ENCODE measurements around the gene VAMP1.
A peak's percentile ranks its signal among the peaks of the same experiment; 100 is the strongest.
"Not testable (repeated sequence)": the region's sequence is repeated elsewhere in the genome, so short reads cannot be mapped to it uniquely, and the experiment has no call there.

The VAMP1 gene

GRCh38 chr12:6478416-6478815 is 7.9 kb upstream of the VAMP1 start:
- no peak overlapping the region for H3K4me3 ChIP-seq (ENCODE audit: low read length)
- TF ChIP-seq ZNF274 (IDR thresholded peaks at IDR 0.05; ENCODE audit: low read depth, low read length): no peak

DNA sequence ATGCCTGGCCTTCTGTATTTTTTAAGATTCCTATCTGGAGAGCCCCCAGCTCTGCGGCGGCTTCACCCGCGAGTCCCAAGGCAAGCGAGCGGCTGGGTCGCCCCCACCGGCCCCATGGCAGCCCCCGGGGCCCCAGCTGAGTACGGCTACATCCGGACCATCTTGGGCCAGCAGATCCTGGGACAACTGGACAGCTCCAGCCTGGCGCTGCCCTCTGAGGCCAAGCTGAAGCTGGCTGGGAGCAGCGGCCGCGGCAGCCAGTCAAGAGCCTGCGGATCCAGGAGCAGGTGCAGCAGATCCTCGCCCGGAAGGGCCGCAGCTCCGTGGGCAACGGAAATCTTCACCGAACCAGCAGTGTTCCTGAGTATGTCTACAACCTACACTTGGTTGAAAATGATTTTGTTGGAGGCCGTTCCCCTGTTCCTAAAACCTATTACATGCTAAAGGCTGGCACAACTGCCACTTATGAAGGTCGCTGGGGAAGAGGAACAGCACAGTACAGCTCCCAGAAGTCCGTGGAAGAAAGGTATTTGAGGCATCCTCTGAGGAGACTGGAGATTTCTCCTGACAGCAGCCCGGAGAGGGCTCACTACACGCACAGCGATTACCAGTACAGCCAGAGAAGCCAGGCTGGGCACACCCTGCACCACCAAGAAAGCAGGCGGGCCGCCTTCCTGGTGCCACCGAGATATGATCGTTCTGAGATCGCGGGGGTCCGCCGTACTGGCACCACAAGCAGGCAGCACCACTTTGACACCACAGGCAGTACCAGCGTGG is 7.3 kb upstream of the VAMP1 start:
- not testable (repeated sequence) for H3K4me3 ChIP-seq (ENCODE audit: low read length)

DNA sequence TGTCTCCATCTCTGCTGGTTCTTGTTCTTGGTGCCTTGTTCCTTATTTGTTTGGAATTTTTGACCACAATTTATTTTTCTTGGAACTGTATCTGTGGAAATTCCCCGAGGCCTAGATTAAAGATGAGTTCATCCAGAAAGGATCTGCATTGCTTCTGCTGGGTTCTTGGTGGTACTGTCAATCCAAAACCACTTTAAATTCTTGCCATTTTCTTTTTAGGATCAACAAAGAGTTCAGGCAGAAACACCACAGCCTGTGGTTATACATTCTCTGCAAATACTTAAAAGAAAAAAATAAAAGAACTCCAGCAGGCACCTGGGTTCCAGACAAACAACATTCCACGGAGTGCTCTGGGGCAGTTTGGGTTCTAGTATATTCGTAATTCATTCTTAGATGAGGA is 6.0 kb upstream of the VAMP1 start:
- H3K4me3 ChIP-seq (ENCODE audit: low read length): no peak overlapping the region
- no peak for TF ChIP-seq ZNF274 (IDR thresholded peaks at IDR 0.05; ENCODE audit: low read depth, low read length)

- H3K4me3 ChIP-seq (ENCODE audit: low read length): not testable (repeated sequence)
These were observed 4.9 kb upstream of the VAMP1 start for GRCh38 chr12:6475233-6475975.

DNA sequence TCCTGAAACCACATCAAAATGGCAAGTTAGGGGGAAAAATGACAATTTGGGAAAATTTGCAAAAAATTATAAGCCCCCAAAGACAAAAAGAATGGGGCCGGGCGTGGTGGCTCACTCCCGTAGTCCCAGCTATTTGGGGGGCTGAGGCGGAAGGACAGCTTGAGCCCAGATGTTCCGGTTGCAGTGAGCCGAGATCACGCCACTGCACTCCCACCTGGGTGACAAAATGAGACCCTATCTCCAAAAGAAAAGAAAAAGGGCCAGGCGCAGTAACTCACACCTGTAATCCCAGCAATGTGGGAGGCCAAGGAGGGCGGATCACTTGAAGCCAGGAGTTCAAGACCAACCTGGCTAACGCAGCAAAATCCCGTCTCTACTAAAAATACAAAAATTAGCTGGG is 2.0 kb upstream of the VAMP1 start:
- H3K4me3 ChIP-seq (ENCODE audit: low read length): no peak overlapping the region
- TF ChIP-seq ZNF274 (IDR thresholded peaks at IDR 0.05; ENCODE audit: low read depth, low read length): no peak

DNA sequence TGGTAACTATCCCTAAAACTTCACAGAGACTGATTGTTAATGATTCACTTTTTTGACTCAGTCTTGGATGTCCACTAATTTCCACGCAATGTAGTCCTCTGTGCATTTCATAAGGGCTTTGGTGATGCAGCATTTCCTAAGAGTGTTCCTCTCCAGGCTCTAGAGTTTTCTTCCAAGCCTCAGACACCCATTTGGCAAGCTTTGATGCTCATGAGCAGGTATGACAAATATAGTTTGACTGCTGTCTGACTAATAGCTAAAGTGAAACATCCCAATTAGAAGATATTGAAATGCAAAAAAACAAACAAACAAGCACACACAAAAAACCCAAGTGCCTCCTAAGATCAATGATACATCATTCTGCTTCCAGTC is 1.5 kb upstream of the VAMP1 start:
- H3K4me3 ChIP-seq (ENCODE audit: low read length): no peak overlapping the region
- no peak for TF ChIP-seq ZNF274 (IDR thresholded peaks at IDR 0.05; ENCODE audit: low read depth, low read length)

DNA sequence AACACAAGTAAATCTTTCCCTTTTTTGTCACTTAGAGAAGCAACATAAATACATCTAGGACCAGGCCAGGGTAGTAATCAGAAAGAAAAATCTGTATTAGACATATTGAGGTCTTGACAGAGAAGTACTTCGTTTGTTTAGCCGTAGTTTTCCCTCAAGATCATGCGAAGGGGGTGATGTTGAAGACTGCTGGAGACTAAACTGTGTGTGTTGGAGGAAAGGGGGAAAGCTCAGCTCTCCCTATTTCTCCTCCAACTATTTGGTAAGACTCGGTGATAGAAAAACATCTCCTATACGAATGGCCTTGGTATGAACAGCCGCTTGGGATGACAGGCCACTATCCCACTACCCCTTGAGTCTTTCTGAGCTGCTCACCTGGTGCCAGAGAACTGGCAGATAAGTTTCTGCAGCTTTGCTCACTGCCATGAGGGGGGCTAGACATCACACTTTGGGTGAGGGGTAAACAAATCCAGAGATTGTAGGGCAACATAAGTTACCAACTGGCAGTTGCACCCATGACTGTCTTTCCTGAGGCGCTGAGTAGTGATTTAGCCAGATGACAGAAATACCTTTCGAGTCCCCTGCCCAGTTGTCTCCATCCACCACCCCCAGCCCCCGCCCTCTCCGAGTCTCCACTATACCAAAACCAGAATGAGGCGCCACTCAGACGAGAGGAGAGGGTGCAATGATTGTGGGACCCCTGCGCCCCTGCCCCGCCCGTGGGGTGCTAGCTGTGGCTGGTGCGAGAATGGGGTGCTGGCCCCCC is 685 bp downstream of the VAMP1 start:
- peak overlapping the region; percentile 70 for H3K4me3 ChIP-seq (ENCODE audit: low read length)
- no peak for TF ChIP-seq ZNF274 (IDR thresholded peaks at IDR 0.05; ENCODE audit: low read depth, low read length)

DNA sequence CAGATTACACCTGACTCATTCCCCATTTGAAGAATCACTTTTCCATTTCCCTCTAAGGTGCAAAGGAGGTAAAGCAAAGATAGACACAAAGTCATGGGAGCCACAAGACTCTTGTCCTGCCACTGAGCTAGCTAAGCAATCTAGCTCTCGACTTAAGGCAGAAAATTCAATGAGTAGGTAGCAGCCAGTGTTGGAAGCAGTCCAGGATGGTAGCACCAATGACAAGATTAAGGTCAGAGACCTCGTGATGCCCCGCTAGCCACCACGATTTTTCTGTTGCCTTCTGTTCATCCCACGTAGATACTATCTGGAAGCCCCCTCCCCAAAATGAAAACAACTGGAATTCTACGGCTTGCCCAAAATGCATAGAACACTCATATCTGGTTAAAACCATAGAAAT is 1.4 kb downstream of the VAMP1 start:
- TF ChIP-seq ZNF274 (IDR thresholded peaks at IDR 0.05; ENCODE audit: low read depth, low read length): no peak
- H3K4me3 ChIP-seq (ENCODE audit: low read length): peak overlapping the region; percentile 70

DNA sequence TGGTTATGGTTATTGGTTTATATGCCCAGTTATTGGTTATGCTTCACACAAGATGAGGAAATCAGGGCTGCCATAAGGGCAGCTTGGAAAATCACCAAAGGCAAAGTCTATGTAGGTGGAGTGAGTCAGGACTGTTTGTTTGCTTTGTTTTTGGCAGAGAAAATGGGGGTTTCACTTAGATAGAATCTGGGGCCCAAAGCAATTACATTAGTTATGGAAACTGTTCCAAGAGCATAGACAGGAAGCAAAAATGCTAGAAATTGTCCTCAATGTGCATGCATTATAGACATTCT is 2.2 kb downstream of the VAMP1 start:
- TF ChIP-seq ZNF274 (IDR thresholded peaks at IDR 0.05; ENCODE audit: low read depth, low read length): no peak
- no peak overlapping the region for H3K4me3 ChIP-seq (ENCODE audit: low read length)

DNA sequence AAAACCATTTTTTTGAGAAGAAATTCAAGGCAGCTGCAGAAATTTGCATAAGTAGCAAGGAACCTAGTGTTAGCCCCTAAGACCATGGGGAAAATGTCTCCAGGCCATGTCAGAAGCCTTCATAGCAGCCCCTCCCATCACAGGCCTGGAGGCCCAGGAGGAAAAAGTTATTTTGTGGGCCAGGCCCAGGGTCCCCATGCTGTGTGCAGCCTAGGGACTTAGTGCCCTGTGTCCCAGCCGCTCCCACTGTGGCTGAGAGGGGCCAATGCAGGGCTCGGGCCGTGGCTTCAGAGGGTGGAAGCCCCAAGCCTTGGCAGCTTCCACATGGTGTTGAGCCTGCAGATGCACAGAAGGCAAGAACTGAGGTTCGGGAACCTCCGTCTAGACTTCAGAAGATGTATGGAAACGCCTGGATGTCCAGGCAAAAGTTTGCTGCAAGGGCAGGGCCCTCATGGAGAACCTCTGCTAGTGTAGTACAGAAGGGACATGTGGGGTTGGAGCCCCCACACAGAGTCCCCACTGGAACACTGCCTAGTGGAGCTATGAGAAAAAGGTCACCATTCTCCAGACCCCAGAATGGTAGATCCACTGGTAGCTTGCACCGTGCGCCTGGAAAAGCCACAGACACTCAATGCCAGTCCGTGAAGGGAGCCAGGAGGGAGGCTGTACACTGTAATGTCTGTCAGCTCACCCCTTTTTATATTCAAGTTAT is 2.8 kb downstream of the VAMP1 start:
- H3K4me3 ChIP-seq (ENCODE audit: low read length): not testable (repeated sequence)

- not testable (repeated sequence) for H3K4me3 ChIP-seq (ENCODE audit: low read length)
These were observed 3.7 kb downstream of the VAMP1 start for GRCh38 chr12:6466751-6467150.

GRCh38 chr12:6466184-6466573 is 4.3 kb downstream of the VAMP1 start:
- H3K4me3 ChIP-seq (ENCODE audit: low read length): no peak overlapping the region

DNA sequence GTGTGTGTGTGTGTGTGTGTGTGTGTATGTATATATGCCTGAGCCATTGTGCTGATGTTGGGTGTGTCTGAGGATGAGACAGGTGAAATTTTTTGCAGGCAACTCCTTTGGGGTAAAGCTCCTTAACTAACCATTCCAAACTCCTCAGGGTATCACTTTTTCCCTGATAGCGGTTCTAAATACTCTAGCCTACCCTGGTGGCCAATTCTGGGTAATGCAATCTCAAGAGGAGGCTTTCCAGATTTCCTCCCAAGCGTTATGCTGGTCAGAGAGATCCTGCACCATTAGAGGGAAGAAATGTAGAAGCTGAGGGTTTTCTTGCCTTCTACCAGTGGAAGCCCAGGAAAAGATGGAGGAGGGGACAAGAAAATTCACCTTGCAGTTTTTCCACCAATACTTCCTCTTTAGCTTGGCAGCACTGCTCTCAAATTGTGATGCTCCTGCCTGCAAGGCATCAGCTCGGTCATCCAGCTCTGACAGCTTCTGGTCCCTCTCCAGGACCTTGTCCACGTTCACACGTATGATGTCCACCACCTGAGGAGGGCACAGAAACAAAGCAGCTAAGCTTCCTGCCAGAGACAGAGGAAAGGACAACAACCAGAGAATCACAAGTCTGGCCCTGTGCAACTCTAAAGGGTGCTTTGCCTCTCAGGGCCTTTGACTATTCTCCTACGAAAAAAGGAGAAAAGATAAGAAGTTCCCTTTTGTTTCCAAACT is 4.9 kb downstream of the VAMP1 start:
- no peak for TF ChIP-seq ZNF274 (IDR thresholded peaks at IDR 0.05; ENCODE audit: low read depth, low read length)
- no peak overlapping the region for H3K4me3 ChIP-seq (ENCODE audit: low read length)

More at GRCh38 chr12:6466184-6466573, 4.3 kb downstream of the VAMP1 start:
- TF ChIP-seq ZNF274 (IDR thresholded peaks at IDR 0.05; ENCODE audit: low read depth, low read length): no peak

DNA sequence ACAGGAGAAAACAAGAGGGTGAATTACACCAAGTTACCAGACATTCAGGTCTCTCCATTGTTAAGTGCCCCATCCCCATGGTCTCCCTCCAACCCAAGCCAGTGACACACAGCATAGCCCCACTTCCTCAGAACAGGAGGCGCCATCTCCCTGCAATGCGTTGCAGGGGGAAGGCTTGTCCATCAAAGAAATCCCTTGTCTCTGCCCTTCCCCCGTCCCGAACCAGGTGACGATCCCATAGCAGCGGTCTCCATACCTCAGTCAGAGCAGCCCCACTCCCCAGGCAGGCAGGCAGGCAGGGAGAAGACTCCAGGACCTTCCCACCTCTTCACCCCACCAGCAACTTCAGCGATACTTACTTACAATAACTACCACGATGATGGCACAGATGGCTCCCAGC is 5.9 kb downstream of the VAMP1 start:
- no peak overlapping the region for H3K4me3 ChIP-seq (ENCODE audit: low read length)
- no peak for TF ChIP-seq ZNF274 (IDR thresholded peaks at IDR 0.05; ENCODE audit: low read depth, low read length)
